Neural crest cell (in vitro differentiated cells): Measurements from ENCODE around the gene C21orf58. TPM values are rescaled to one million over a fixed set of nuclear protein-coding genes. Genes with fewer than 3 reads are reported as not detected.

Source experiments
- DNase-seq: peaks from one replicate; pipeline ENCODE4 v3.0.0; 2021; ENCODE audit warnings: low read depth, mixed read lengths, low spot score
- H3K27ac Mint-ChIP-seq: one replicate; pipeline ENCODE4 v1.8.0; 2021; ENCODE audit warnings: mild to moderate bottlenecking, mixed read lengths; ENCODE audit not compliant: unreplicated experiment
- H3K27me3 Mint-ChIP-seq: 2 replicates; pipeline ENCODE4 v1.8.0; 2021; ENCODE audit warnings: low read depth, mild to moderate bottlenecking, mixed read lengths
- H3K36me3 Mint-ChIP-seq: 2 replicates; pipeline ENCODE4 v1.8.0; 2021; ENCODE audit warnings: low read depth, mild to moderate bottlenecking, mixed read lengths
- H3K4me1 Mint-ChIP-seq: 2 replicates; pipeline ENCODE4 v1.8.0; 2021; ENCODE audit warnings: mixed read lengths
- H3K4me3 Mint-ChIP-seq: one replicate; pipeline ENCODE4 v1.8.0; 2021; ENCODE audit warnings: mild to moderate bottlenecking, mixed read lengths
- H3K9me3 Mint-ChIP-seq: 2 replicates; pipeline ENCODE4 v1.8.0; 2021; ENCODE audit warnings: mixed read lengths
- CTCF ChIP-seq: fragments of 200-600 bp; sonication (generic); conservative IDR thresholded peaks from 2 replicates; pipeline ENCODE4 v1.5.0; 2021; ENCODE audit warnings: antibody characterized with exemption, mild to moderate bottlenecking
- total RNA-seq: library from RNA; stranded (reverse); gene quantifications from 2 replicates; pipeline ENCODE4 v1.2.1, GENCODE V29; 2021

C21orf58 gene
- total RNA-seq, 1 donor from 2014 or later, result 61.5 TPM

DNA sequence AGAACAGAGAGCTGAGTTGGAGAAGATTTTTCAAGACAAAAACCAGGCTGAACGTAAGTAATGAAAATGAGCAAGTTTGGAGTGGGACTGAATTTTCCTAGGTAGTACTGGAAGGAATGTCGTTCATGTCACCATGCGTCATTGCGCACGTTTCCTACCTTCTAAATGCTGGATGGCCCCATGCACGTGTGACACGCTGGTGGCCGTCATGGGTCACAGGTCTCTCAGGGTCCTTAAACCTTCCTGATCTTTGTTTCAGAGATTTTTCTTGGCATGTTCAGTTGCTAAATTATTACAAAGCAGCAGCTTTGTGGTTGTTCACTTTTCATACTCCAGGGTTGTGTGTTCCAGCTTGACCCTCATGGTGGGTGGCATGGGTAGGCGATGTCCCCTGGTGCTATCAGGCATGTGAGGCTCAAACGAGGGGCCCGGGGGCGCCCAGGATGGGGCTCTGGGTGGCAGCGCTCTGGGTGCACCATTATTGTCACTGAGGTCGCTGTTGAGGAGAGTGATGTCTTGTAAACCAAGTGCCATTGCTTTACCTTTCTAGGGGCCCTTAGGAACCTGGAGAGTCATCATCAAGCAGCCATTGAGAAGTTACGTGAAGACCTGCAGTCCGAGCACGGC, 25.6 kb upstream of the C21orf58 start:
- Mint-ChIP-seq H3K27me3 (no peaks in the 10 kb centered on the region), H3K9me3 (no peaks in the 10 kb centered on the region), H3K27ac (no peak overlapping the region), H3K4me1 (no peaks in the 10 kb centered on the region), H3K36me3 (peaks cover 16% of the 10 kb centered on the region), H3K4me3 (no peak overlapping the region)
- TF ChIP-seq CTCF, result no peak
- no peak for DNase-seq

GRCh38 chr21:46347791-46348381, 24.2 kb upstream of the C21orf58 start:
- DNase-seq, result no peak
- Mint-ChIP-seq H3K36me3 (peaks cover 9% of the 10 kb centered on the region), H3K4me1 (no peaks in the 10 kb centered on the region), H3K27ac (no peak overlapping the region), H3K4me3 (no peak overlapping the region), H3K27me3 (no peaks in the 10 kb centered on the region), H3K9me3 (no peaks in the 10 kb centered on the region)
- TF ChIP-seq CTCF, result no peak

DNA sequence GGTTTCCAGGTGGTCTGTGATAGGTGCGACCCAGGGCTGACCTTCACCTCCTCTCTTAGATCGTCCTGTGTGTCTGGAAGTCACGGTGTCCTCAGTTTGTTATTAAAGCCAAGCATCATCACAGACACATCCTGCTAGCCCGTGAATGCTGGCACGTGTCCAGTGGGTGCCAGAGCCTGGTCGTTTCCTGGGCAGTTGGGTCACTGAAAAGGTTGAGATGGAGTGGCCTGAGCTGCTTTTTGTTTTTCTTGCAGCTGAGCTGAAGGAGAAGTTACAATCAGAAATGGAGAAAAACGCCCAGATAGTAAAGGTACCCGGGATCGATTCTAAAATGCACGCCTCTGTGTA, 23.5 kb upstream of the C21orf58 start:
- Mint-ChIP-seq H3K36me3 (peaks cover 9% of the 10 kb centered on the region), H3K4me1 (no peaks in the 10 kb centered on the region), H3K4me3 (no peak overlapping the region), H3K9me3 (no peaks in the 10 kb centered on the region), H3K27ac (no peak overlapping the region), H3K27me3 (no peaks in the 10 kb centered on the region)
- no peak for DNase-seq
- TF ChIP-seq CTCF, result no peak

GRCh38 chr21:46346296-46347202, 22.9 kb upstream of the C21orf58 start:
- Mint-ChIP-seq H3K9me3 (no peaks in the 10 kb centered on the region), H3K4me1 (no peaks in the 10 kb centered on the region), H3K4me3 (no peak overlapping the region), H3K27me3 (no peaks in the 10 kb centered on the region), H3K27ac (no peak overlapping the region), H3K36me3 (peaks cover 9% of the 10 kb centered on the region)
- TF ChIP-seq CTCF, result no peak
- no peak for DNase-seq

DNA sequence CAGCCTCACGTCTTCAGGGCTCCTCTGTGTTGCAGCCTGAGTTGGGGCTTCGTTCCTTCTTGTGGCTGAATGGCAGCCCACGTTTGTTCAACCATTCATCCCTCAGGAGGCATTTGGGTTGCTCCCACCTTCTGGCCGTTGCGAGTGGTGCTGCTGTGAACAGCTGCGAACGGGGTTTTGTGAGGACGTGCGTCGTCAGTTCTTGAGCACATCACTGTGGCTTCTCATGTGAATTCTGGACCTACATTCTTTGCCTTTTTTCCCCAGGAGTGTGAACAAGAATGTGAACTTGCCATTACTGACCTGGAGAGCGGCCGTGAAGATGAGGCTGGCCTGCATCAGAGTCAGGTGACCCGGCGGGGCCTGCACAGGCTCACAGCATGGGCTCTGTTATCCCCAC, 22.2 kb upstream of the C21orf58 start:
- no peak overlapping the region for H3K4me3 Mint-ChIP-seq
- H3K27me3 Mint-ChIP-seq, result no peaks in the 10 kb centered on the region
- H3K9me3 Mint-ChIP-seq, result no peaks in the 10 kb centered on the region
- TF ChIP-seq CTCF, result no peak
- peaks cover 9% of the 10 kb centered on the region for H3K36me3 Mint-ChIP-seq
- DNase-seq, result no peak
- H3K27ac Mint-ChIP-seq, result no peak overlapping the region
- no peaks in the 10 kb centered on the region for H3K4me1 Mint-ChIP-seq
